GM18868 (cell line): ENCODE results near the gene C1orf35.

ENCODE experiments used
- ATAC-seq: cut with Tn5 transposase; IDR thresholded peaks from one replicate; pipeline ENCODE4 v1.9.1; 2021; ENCODE audit warnings: mild to moderate bottlenecking, moderate library complexity; ENCODE audit not compliant: unreplicated experiment

Gene C1orf35

GRCh38 chr1:228066416-228066815 is 36.7 kb downstream of the C1orf35 start:
- ATAC-seq, result no peak

DNA sequence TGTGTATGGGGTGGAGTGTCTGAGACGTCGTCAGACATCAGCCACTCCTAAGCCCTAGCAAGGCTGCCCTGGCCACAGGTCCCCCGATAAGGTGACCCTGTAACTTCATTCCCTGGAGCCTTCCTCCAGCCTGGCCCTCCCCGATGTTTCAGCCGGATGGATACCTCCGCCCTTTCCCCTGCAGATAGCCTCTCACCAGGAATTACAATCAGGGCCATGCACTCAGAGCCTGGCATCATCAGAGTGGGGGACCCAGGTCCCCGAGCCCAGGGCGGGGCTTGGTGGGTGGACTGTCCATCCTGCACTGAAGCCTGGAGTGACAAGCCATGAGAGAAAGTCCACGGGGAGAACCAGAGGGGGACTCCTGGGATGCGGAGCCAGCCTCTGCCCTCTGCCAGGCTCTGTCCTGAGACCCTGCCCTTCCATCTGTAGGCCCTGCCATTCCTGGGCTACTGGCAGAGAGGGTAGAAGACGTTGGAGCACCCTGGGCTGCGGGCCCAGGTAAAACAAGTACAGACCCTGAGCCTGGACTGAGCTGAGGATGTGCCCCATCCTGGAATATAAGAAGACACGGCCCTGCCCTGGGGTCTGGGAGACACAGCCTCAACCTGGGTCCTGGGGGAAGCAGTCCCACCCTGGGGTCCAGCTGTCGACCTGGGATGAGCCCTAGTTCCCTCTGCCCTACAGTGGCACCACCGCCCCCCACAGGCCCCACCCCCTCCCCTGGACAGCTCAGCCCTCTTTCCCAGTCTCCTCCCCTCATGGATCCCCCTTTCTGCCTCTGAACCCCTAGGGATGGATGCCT is 37.4 kb downstream of the C1orf35 start:
- ATAC-seq, result no peak

- no peak for ATAC-seq
These were observed 38.2 kb downstream of the C1orf35 start for GRCh38 chr1:228064741-228065542.

DNA sequence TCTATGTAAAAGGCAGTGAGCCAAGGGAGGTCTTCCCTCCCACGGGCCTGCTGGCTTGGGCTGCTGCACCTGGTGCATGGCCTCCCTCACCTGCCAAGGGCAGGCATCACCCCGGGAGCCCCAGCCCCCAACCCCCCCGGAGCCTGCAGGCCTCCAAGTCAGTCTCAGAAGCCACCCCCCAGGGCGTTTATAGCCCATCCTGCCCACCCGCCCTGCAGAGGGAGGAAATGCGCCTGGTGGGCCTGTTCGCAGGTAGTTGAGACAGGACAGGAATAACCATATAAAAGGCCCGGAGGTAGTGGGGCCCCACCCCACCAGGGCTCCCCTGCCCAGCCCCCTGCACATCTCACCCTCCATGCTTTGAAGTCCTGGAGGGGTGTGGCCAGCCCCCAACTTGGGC is 38.8 kb downstream of the C1orf35 start:
- no peak for ATAC-seq

- ATAC-seq, result no peak
These were observed 39.6 kb downstream of the C1orf35 start for GRCh38 chr1:228063251-228064191.

- no peak for ATAC-seq
These were observed 40.3 kb downstream of the C1orf35 start for GRCh38 chr1:228062812-228063211.

- no peak for ATAC-seq
These were observed 40.9 kb downstream of the C1orf35 start for GRCh38 chr1:228062085-228062791.

DNA sequence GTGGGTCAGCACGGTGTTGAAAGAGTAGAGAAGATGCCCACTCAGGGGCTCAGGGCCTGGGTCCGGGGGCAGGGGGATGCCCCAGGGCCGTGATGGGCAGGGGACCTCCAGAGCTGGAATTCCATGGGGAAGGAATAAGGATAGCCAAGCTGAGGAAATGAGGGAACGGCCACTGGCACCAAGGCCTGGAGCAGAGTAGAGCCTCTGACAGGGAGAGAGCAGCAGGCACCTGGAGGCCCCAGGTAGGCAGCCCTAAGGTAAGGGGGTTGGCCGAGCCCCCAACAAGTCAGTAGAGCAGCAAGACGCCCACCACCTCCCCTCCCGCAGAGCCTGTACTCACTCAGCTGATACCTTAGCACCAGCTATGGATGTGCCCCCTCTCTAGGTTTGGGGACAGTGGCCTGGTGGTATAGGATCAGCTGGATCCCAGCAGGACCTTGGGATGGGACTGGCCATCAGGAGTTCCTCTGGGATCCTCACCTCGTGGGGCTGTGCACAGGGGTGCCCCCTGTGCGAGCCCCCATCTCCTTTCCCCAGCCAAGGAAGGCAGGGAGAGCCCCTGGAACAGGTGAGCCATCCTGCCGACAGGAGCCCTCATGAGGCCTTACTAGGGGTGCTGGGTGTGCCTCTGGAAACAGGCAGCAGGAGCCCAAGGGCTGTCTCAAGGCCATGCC is 41.6 kb downstream of the C1orf35 start:
- no peak for ATAC-seq

DNA sequence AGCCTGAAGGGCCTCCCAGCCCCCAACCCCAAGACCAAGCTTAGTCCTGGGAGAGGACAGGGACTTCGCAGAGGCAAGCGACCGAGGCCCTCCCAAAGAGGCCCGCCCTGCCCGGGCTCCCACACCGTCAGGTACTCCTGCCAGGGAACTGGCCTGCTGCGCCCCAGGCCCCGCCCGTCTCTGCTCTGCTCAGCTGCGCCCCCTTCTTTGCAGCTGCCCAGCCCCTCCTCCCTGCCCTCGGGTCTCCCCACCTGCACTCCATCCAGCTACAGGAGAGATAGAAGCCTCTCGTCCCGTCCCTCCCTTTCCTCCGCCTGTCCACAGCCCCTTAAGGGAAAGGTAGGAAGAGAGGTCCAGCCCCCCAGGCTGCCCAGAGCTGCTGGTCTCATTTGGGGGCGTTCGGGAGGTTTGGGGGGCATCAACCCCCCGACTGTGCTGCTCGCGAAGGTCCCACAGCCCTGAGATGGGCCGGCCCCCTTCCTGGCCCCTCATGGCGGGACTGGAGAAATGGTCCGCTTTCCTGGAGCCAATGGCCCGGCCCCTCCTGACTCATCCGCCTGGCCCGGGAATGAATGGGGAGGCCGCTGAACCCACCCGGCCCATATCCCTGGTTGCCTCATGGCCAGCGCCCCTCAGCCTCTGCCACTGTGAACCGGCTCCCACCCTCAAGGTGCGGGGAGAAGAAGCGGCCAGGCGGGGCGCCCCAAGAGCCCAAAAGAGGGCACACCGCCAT is 42.5 kb downstream of the C1orf35 start:
- ATAC-seq, result no peak

DNA sequence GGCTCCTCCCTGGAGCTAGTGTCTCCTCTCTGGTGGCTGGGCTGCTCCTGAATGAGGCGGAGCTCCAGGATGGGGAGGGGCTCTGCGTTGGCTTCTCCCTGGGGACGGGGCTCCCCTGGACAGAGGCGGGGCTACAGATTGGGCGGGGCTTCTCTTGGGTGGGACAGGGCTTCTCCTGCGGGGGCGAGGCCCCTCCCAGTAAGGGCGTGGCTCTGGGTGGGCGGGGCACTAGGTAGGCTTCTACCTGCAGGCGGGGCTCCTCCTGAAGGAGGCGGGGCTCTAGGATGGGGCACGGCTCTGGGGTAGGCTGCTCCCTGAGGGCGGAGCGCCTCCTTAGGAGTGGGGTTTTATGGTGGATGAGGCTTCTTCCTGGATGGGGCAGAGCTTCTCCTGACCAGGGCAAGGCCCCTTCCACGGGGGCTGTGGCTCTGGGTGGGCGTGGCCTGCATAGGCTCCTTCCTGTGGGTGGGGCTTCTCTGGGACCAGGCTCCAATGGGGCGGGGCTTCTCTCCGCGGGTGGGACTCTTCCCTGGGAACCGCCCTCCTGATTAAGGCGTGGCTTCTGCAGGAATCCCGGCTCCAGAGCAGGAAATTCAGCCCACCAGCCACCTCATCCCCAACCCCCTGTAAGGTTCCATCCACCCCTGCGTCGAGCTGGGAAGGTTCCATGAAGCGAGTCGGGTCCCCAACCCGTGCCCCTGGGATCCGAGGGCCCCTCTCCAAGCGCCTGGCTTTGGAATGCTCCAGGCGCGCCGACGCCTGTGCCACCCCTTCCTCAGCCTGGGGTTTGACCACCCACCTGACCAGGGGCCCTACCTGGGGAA is 43.3 kb downstream of the C1orf35 start:
- no peak for ATAC-seq

- ATAC-seq, result no peak
These were observed 44.0 kb downstream of the C1orf35 start for GRCh38 chr1:228058949-228059633.

DNA sequence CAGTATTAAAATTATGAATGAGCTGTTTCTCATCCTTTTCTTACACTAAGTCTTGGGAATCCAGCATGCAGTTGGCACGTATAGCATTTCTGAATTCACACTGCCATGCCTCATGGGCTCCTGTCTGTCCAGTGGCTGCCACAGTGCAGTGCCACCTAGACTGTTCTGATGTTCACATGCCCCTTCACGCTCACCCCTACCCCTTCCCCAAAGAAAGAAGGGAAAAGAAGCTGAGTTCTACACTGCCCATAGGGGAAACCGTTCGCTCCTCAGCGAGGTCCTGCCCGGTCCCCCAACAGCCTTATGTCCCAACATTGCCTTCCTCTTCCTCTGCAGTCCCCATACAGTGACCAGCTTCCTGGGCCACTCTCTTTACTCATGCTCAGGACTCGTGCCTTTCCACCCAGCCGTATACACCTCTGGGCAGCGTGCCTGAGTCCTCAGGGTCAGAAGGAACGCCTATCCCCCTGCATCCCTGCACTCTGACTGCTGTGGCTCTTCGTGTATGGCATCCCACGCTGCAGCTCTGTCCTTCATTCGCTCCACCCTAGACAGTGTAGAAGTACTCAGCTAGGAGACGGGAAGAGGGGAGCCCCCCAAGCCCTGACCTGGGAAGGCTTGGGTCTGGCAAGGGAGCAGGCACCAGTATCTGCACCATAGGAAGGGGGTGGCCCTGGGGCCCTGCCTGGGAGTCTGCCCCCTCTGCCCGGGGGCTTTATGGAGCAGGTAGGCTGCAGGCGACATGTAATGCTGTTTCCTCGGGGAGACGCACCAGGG is 44.8 kb downstream of the C1orf35 start:
- no peak for ATAC-seq
